ENCODE results near the gene TBC1D5. TPM values are rescaled to one million over a fixed set of nuclear protein-coding genes. Genes with fewer than 3 reads are reported as not detected.

TBC1D5 gene
- total and polyA plus RNA-seq, 4 donors: 11.8 to 75.5 (median 34.5) TPM

DNA sequence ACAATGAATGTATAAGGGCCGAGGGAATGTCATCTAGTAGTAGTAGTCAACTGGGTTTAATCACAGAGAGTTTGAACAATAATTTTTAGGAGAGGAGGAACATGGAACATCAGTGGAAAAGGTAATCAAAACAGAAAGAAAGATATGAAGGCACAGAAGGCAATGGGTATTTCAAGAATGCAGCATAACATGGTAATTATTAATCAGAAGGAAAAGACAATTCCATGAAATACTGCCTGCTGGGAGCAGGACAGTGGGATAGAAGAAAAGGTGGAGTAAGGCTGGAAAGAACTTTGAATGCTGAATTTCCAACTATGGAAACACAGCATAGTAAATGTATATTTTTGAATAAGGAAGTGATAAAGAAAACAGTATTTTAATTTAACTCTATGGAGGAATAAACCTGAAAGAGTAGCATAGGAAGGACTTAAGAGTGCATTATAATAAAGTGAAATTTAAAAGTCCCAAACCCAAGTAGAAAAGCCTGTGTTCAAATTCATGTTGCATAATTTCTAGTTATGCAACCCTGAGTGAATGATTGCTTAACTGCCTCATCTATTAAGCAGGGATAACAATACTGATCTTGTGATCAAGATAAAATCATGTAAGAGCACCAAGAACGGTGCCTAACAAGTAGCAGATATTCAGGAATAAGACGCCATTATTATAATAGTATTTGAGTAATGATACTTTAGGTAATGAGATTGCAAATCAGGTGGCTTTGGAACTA is 357.7 kb downstream of the TBC1D5 start:
- 93 to 95% methylated on average over 3 of the region's 3 CpGs for WGBS, 2 donors
- Histone ChIP-seq H3K27me3 (ENCODE audit: control insufficient read depth in 1 of 2, insufficient read depth in 2 of 2, low read length in 1 of 2) (no peaks in the 10 kb centered on the region), H3K4me1 (ENCODE audit: control insufficient read depth in 1 of 2, insufficient read depth in 2 of 2, low read length in 2 of 2) (peaks cover 0 to 2% of the 10 kb centered on the region in 2 donors), H3K27ac (ENCODE audit: low read depth in 1 of 2, low read length in 2 of 2) (no peak overlapping the region), H3K9me3 (ENCODE audit: control insufficient read depth, low read length) (no peaks in the 10 kb centered on the region), H3K36me3 (ENCODE audit: control insufficient read depth in 1 of 2, insufficient read depth in 2 of 2, low read length in 1 of 2) (no peaks in the 10 kb centered on the region), H3K4me3 (ENCODE audit: low read length in 2 of 2) (no peak overlapping the region)
- no peak for ATAC-seq (ENCODE audit: low FRiP score)
- intact Hi-C loops (cut with DNase I): no loop called here
- no peak for DNase-seq

DNA sequence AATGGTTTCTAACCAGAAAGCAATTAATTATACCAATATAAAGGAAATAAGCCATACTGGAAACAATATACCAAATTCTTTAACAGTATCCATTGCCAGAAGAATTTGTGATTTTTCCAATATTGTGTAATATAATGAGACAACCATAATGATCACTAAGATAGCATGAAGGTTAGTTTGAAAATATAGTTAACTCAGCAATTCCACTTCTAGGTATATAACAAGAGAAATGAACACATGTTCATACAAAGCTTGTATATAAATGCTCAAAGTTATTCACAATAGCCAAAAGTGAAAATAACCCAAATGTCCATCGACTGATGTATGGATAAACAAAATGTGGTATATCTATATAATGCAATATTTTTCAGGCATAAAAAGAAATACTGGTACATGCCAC is 369.1 kb downstream of the TBC1D5 start:
- WGBS, 2 donors: 96 to 100% methylated on average over 1 of the region's 1 CpG
- intact Hi-C loops (cut with DNase I): no loop called here

DNA sequence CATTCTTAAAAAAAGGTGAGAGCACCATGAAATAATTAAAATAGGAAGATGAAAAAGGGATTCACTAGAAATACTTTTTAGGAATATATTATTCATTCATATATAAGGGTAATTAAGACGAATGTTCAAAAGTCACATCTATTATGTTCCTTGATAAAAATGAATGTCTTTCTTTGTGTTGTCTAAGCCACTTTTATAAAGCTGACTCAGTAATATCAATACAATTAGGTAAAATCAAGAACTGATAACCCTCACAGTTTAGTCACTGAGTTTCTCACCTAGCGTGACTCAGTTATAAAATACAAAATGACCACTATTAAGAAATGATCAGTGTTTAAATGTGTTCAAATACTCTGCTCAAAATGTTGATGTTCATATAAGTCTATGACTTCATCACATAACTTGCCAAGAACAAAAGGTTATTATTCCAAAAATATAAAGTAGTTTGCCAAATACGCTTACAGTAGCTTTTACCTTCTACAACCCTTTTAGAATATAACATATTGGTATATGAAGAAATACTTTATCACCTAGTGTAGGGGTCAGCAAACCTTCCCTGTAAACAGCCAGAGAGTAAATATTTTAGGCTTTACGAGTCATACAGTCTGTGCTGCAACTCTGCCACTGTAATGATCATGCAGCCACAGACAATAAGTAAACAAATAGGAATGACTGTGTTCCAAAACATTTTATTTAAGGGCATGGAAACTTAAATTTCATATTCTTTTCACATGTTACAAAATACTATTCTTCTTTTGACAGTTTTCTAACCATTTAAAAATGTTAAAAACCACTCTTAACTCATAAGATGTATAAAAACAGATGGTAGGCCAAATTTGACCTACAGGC is 369.8 kb downstream of the TBC1D5 start:
- ATAC-seq (ENCODE audit: low FRiP score): no peak
- Histone ChIP-seq H3K27ac (ENCODE audit: low read depth in 1 of 2, low read length in 2 of 2) (no peak overlapping the region), H3K9me3 (ENCODE audit: control insufficient read depth, low read length) (no peaks in the 10 kb centered on the region), H3K4me3 (ENCODE audit: low read length in 2 of 2) (no peak overlapping the region), H3K27me3 (ENCODE audit: control insufficient read depth in 1 of 2, insufficient read depth in 2 of 2, low read length in 1 of 2) (no peaks in the 10 kb centered on the region), H3K36me3 (ENCODE audit: control insufficient read depth in 1 of 2, insufficient read depth in 2 of 2, low read length in 1 of 2) (no peaks in the 10 kb centered on the region), H3K4me1 (ENCODE audit: control insufficient read depth in 1 of 2, insufficient read depth in 2 of 2, low read length in 2 of 2) (no peaks in the 10 kb centered on the region)
- no peak for DNase-seq
- intact Hi-C loops (cut with DNase I): no loop called here
- WGBS, 2 donors: 70 to 73% methylated on average over 4 of the region's 4 CpGs

More for the DNA sequence above, 369.1 kb downstream of the TBC1D5 start:
- H3K27ac ChIP-seq (ENCODE audit: low read depth in 1 of 2, low read length in 2 of 2): no peak overlapping the region
- H3K9me3 ChIP-seq (ENCODE audit: control insufficient read depth, low read length): no peaks in the 10 kb centered on the region
- no peaks in the 10 kb centered on the region for H3K27me3 ChIP-seq (ENCODE audit: control insufficient read depth in 1 of 2, insufficient read depth in 2 of 2, low read length in 1 of 2)
- ATAC-seq (ENCODE audit: low FRiP score) (no peak), DNase-seq (no peak)
- H3K4me1 ChIP-seq (ENCODE audit: control insufficient read depth in 1 of 2, insufficient read depth in 2 of 2, low read length in 2 of 2): no peaks in the 10 kb centered on the region
- no peaks in the 10 kb centered on the region for H3K36me3 ChIP-seq (ENCODE audit: control insufficient read depth in 1 of 2, insufficient read depth in 2 of 2, low read length in 1 of 2)
- H3K4me3 ChIP-seq (ENCODE audit: low read length in 2 of 2): no peak overlapping the region

DNA sequence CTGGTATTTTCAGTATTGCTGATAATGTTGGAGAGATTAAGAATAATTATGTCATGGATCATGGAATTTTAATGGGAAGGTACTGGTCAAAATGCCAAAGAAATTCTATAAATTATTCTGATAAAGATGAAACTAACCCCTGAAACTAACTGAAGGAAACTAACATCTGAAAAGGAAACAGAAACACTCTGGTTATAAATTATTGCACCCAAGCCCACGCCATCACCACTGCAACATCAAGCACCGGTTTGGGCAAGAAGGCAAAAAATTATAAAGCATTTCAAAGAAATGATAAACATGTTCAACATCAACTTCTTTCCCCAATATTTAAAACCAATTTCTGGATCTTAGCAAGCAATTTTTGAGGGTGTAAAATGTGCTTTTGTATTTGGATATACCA is 372.5 kb downstream of the TBC1D5 start:
- WGBS, 2 donors: 71 to 77% methylated on average over 2 of the region's 2 CpGs
- DNase-seq: no peak
- H3K27ac ChIP-seq (ENCODE audit: low read depth in 1 of 2, low read length in 2 of 2): no peak overlapping the region
- no peak overlapping the region for H3K4me3 ChIP-seq (ENCODE audit: low read length in 2 of 2)
- no peaks in the 10 kb centered on the region for H3K4me1 ChIP-seq (ENCODE audit: control insufficient read depth in 1 of 2, insufficient read depth in 2 of 2, low read length in 2 of 2)
- intact Hi-C loops (cut with DNase I): no loop called here
- H3K9me3 ChIP-seq (ENCODE audit: control insufficient read depth, low read length): no peaks in the 10 kb centered on the region
- H3K36me3 ChIP-seq (ENCODE audit: control insufficient read depth in 1 of 2, insufficient read depth in 2 of 2, low read length in 1 of 2): no peaks in the 10 kb centered on the region
- H3K27me3 ChIP-seq (ENCODE audit: control insufficient read depth in 1 of 2, insufficient read depth in 2 of 2, low read length in 1 of 2): no peaks in the 10 kb centered on the region
- ATAC-seq (ENCODE audit: low FRiP score): no peak

DNA sequence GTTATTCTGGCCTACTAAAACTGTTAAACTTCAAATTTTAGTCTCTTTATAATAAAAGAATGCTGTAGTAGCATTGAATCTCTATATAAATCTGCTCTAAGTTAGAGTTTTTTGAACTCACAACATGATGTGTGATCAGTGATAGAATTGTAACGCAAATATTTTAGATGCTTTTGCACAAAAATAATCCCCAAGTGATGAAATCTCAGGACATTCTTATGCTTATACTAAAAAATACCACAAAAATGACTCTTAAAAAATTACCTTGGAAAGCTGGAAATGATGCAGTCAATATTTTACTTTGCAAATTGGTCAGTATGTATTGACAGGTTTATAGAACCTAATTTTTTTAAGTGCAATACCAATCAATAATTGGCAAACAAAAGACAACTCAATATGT is 375.3 kb downstream of the TBC1D5 start:
- no peak overlapping the region for H3K4me3 ChIP-seq (ENCODE audit: low read length in 2 of 2)
- DNase-seq (no peak), ATAC-seq (ENCODE audit: low FRiP score) (no peak)
- intact Hi-C loops (cut with DNase I): no loop called here
- no peaks in the 10 kb centered on the region for H3K4me1 ChIP-seq (ENCODE audit: control insufficient read depth in 1 of 2, insufficient read depth in 2 of 2, low read length in 2 of 2)
- H3K27ac ChIP-seq (ENCODE audit: low read depth in 1 of 2, low read length in 2 of 2): no peak overlapping the region
- H3K27me3 ChIP-seq (ENCODE audit: control insufficient read depth in 1 of 2, insufficient read depth in 2 of 2, low read length in 1 of 2): no peaks in the 10 kb centered on the region
- no peaks in the 10 kb centered on the region for H3K9me3 ChIP-seq (ENCODE audit: control insufficient read depth, low read length)
- 89 to 94% methylated on average over 1 of the region's 1 CpG for WGBS, 2 donors
- H3K36me3 ChIP-seq (ENCODE audit: control insufficient read depth in 1 of 2, insufficient read depth in 2 of 2, low read length in 1 of 2): no peaks in the 10 kb centered on the region

DNA sequence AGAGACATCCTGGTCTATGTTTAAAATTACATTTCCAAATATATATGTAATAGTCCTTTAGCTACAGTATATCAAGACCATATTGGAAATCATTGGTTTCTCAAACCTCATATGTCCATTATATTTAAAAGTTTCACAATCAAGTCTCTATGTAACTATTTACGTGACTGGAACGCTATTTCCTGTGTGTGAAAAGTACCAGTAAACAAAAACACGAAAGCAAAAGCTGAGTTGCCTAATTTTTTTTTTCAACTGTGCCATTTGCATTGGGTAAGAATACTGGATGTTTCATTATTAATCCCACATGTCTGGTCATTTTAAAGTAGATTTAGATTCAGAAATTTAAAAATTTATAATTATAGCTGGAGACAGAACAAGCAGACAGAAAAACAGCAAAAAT is 381.4 kb downstream of the TBC1D5 start:
- WGBS, 2 donors: 91 to 96% methylated on average over 3 of the region's 3 CpGs
- ATAC-seq (ENCODE audit: low FRiP score) (no peak), DNase-seq (no peak)
- intact Hi-C loops (cut with DNase I): no loop called here
- H3K9me3 ChIP-seq (ENCODE audit: control insufficient read depth, low read length): no peaks in the 10 kb centered on the region
- no peaks in the 10 kb centered on the region for H3K4me1 ChIP-seq (ENCODE audit: control insufficient read depth in 1 of 2, insufficient read depth in 2 of 2, low read length in 2 of 2)
- H3K27me3 ChIP-seq (ENCODE audit: control insufficient read depth in 1 of 2, insufficient read depth in 2 of 2, low read length in 1 of 2): no peaks in the 10 kb centered on the region
- no peaks in the 10 kb centered on the region for H3K36me3 ChIP-seq (ENCODE audit: control insufficient read depth in 1 of 2, insufficient read depth in 2 of 2, low read length in 1 of 2)
- no peak overlapping the region for H3K27ac ChIP-seq (ENCODE audit: low read depth in 1 of 2, low read length in 2 of 2)
- H3K4me3 ChIP-seq (ENCODE audit: low read length in 2 of 2): no peak overlapping the region

DNA sequence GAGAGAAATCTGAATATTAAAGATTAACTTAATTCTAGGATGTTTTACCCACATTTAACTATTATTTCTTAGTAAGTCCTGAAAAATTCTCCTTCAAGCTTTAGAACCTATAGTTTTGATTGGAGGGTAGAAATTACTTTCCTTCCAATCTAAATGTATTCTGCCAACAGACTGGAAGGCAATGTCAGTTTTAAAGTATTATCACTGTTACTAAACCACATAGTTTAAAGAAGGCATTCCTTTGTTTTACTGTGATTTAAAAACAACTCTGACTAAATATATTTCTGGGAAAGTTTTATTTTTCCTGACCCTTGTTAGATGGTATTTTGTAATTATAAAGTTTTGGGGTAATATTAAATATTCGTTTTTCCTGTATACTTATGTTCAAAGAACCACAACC is 382.5 kb downstream of the TBC1D5 start:
- no peaks in the 10 kb centered on the region for H3K4me1 ChIP-seq (ENCODE audit: control insufficient read depth in 1 of 2, insufficient read depth in 2 of 2, low read length in 2 of 2)
- H3K9me3 ChIP-seq (ENCODE audit: control insufficient read depth, low read length): no peaks in the 10 kb centered on the region
- intact Hi-C loops (cut with DNase I): no loop called here
- H3K27ac ChIP-seq (ENCODE audit: low read depth in 1 of 2, low read length in 2 of 2): no peak overlapping the region
- H3K4me3 ChIP-seq (ENCODE audit: low read length in 2 of 2): no peak overlapping the region
- H3K36me3 ChIP-seq (ENCODE audit: control insufficient read depth in 1 of 2, insufficient read depth in 2 of 2, low read length in 1 of 2): no peaks in the 10 kb centered on the region
- DNase-seq: no peak
- WGBS, 2 donors: 9 to 29% methylated on average over 1 of the region's 1 CpG
- ATAC-seq (ENCODE audit: low FRiP score): no peak
- no peaks in the 10 kb centered on the region for H3K27me3 ChIP-seq (ENCODE audit: control insufficient read depth in 1 of 2, insufficient read depth in 2 of 2, low read length in 1 of 2)

DNA sequence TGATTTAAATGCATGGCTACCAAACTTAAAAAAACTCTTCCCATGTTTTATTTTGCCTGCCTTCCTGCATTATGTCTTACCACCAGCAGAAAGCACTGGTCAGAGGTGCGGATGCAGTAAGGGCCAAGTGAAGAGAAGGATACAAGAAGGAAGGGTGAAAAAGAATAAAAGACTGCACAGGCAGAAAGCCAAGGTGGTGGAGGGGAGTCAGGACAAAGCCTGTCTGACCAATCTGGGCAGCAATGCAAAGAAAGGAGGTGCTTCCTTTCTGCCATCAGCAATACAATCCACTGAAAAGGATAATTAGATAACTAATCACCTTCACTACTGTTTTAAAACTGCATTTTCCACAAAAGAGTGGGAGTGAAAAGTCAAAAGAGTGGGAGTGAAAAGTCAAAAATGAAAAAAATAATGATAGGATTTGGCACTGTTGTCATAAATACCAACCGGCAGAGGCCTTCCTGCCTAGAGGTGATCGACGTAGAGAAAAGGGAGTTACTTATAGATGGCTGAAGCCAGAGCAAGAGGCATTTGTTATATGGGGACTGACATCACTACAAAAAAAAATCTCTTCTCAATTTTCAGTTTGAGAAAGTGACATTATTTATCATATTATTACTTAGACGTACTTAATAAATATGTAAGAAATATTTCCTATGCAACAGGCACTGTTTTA is 385.3 kb downstream of the TBC1D5 start:
- no peaks in the 10 kb centered on the region for H3K9me3 ChIP-seq (ENCODE audit: control insufficient read depth, low read length)
- no peak overlapping the region for H3K27ac ChIP-seq (ENCODE audit: low read depth in 1 of 2, low read length in 2 of 2)
- no peak overlapping the region for H3K4me3 ChIP-seq (ENCODE audit: low read length in 2 of 2)
- no peak for DNase-seq
- intact Hi-C loops (cut with DNase I): no loop called here
- no peaks in the 10 kb centered on the region for H3K36me3 ChIP-seq (ENCODE audit: control insufficient read depth in 1 of 2, insufficient read depth in 2 of 2, low read length in 1 of 2)
- no peaks in the 10 kb centered on the region for H3K27me3 ChIP-seq (ENCODE audit: control insufficient read depth in 1 of 2, insufficient read depth in 2 of 2, low read length in 1 of 2)
- no peaks in the 10 kb centered on the region for H3K4me1 ChIP-seq (ENCODE audit: control insufficient read depth in 1 of 2, insufficient read depth in 2 of 2, low read length in 2 of 2)
- no peak for ATAC-seq (ENCODE audit: low FRiP score)
- WGBS, 2 donors: 94% methylated on average over 5 of the region's 5 CpGs

All from aorta (tissue), 5 donors.